Measurements from ENCODE around the gene MAP7D3.

DNA sequence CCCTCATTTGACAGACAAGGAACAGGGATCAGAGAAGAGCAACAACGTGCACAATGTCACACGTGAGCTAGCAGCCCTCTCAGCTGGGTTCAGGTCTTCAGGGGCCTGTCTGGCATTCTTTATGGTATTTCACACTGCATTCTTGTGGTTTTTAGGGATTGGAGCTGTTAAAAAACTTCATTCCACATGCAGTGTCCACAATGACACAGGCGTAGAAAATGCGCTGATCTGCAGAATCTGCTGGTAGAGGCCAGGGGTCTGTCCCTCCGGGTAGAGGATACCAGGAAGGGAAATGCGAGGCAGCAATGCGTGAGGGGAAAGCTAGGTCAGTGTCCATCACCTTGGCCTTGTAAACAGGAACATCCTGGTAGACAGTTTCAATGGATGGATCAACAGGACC lies 36.6 kb downstream of the MAP7D3 start:
- TF ChIP-seq POLR2A (IDR thresholded peaks at IDR 0.05; ENCODE audit: low read depth, low read length) (no peak), POLR2AphosphoS5 (IDR thresholded peaks at IDR 0.05; ENCODE audit: low read depth, low read length) (no peak)
